Smooth muscle cell (in vitro differentiated cells): Measurements from ENCODE around the gene ADCY5. TPM values are rescaled to one million over a fixed set of nuclear protein-coding genes. Genes with fewer than 3 reads are reported as not detected.

ENCODE experiments used
- DNase-seq: peaks from one replicate; lab custom pipeline; 2025; ENCODE audit not compliant: unreplicated experiment; lab: John Stamatoyannopoulos, UW
- H2AFZ ChIP-seq: fragments of 200-600 bp; sonication (generic); 2 replicates; pipeline ENCODE4 v1.6.0; 2016; ENCODE audit warnings: antibody characterized with exemption, low read depth, mild to moderate bottlenecking
- H3F3A ChIP-seq: fragments of 200-600 bp; sonication (generic); 2 replicates; pipeline ENCODE4 v1.6.0; 2017; ENCODE audit warnings: antibody characterized with exemption, low read depth
- H3K27ac ChIP-seq: fragments of 200-600 bp; sonication (generic); 2 replicates; pipeline ENCODE4 v1.5.1; 2016; ENCODE audit warnings: low read depth, mild to moderate bottlenecking
- H3K27me3 ChIP-seq: fragments of 200-600 bp; sonication (generic); 2 replicates; pipeline ENCODE4 v1.6.1; 2016; ENCODE audit warnings: low read depth, mild to moderate bottlenecking
- H3K36me3 ChIP-seq: fragments of 200-600 bp; sonication (generic); 2 replicates; pipeline ENCODE4 v1.5.1; 2016; ENCODE audit warnings: low read depth
- H3K4me1 ChIP-seq: fragments of 200-600 bp; sonication (generic); 2 replicates; pipeline ENCODE4 v1.5.1; 2016; ENCODE audit warnings: low read depth
- H3K4me2 ChIP-seq: fragments of 200-600 bp; sonication (generic); 2 replicates; pipeline ENCODE4 v1.6.0; 2016; ENCODE audit warnings: mild to moderate bottlenecking
- H3K4me3 ChIP-seq: fragments of 200-600 bp; sonication (generic); 2 replicates; pipeline ENCODE4 v1.5.1; 2016; ENCODE audit warnings: mild to moderate bottlenecking
- H3K79me2 ChIP-seq: fragments of 200-600 bp; sonication (generic); 2 replicates; pipeline ENCODE4 v1.6.0; 2016; ENCODE audit warnings: low read depth, mild to moderate bottlenecking
- H3K9ac ChIP-seq: fragments of 200-600 bp; sonication (generic); 2 replicates; pipeline ENCODE4 v1.6.0; 2016; ENCODE audit warnings: low read depth
- H3K9me3 ChIP-seq: fragments of 200-600 bp; sonication (generic); replicated peaks from 2 replicates; pipeline ENCODE4 v1.5.1; 2016; ENCODE audit warnings: low read depth
- H4K20me1 ChIP-seq: fragments of 200-600 bp; sonication (generic); 2 replicates; pipeline ENCODE4 v1.6.0; 2016; ENCODE audit warnings: low read depth
- CTCF ChIP-seq: fragments of 200-600 bp; sonication (generic); IDR thresholded peaks from 2 replicates; pipeline ENCODE4 v1.5.1; 2017; ENCODE audit warnings: borderline replicate concordance, mild to moderate bottlenecking, antibody characterized with exemption; ENCODE audit not compliant: insufficient read depth, poor library complexity, severe bottlenecking
- WGBS: methylation state at CpG from one replicate; pipeline ENCODE4 v1.1.7; 2016; ENCODE audit warnings: low lambda C conversion rate; 5-methylcytosine and 5-hydroxymethylcytosine counted together
- polyA plus RNA-seq: library from polyadenylated mRNA; unstranded; fragments of >200 nt; fragmentation: Nextera tagmentation; extraction: Ambion mirVana; gene quantifications from 2 replicates; pipeline ENCODE4 v1.2.1, GENCODE V29; 2016
- total RNA-seq: library from RNA; depleted of rRNA; stranded (reverse); fragments of >200 nt; gene quantifications from 2 replicates; pipeline ENCODE4 v1.2.3, GENCODE V29; 2014

ADCY5 gene
- total and polyA plus RNA-seq, 2 experiments from 2014 or later = 0.50 to 0.58 TPM

GRCh38 chr3:123475786-123476185 is 26.9 kb upstream of the ADCY5 start:
- TF ChIP-seq CTCF = no peak
- WGBS = 82% methylated on average over 7 of the region's 7 CpGs
- H3K27me3 ChIP-seq = peaks cover 56% of the 10 kb centered on the region
- no peaks in the 10 kb centered on the region for H3F3A ChIP-seq
- no peaks in the 10 kb centered on the region for H3K79me2 ChIP-seq
- H3K27ac ChIP-seq = no peak overlapping the region
- no peak overlapping the region for H2AFZ ChIP-seq
- H3K9me3 ChIP-seq = no peaks in the 10 kb centered on the region
- H3K4me3 ChIP-seq = no peak overlapping the region
- DNase-seq = no peak
- H3K4me2 ChIP-seq = no peak overlapping the region
- H3K4me1 ChIP-seq = no peaks in the 10 kb centered on the region
- H4K20me1 ChIP-seq = no peaks in the 10 kb centered on the region
- no peaks in the 10 kb centered on the region for H3K36me3 ChIP-seq
- H3K9ac ChIP-seq = no peak overlapping the region

GRCh38 chr3:123471106-123471505 is 22.2 kb upstream of the ADCY5 start:
- Histone ChIP-seq H2AFZ (no peak overlapping the region), H3K9me3 (no peaks in the 10 kb centered on the region), H3K4me3 (no peak overlapping the region), H3K9ac (no peak overlapping the region), H3K4me1 (no peaks in the 10 kb centered on the region), H3K36me3 (no peaks in the 10 kb centered on the region), H3K79me2 (no peaks in the 10 kb centered on the region), H3K27ac (no peak overlapping the region), H3F3A (no peaks in the 10 kb centered on the region), H3K27me3 (peaks cover 50% of the 10 kb centered on the region), H3K4me2 (no peak overlapping the region), H4K20me1 (no peaks in the 10 kb centered on the region)
- WGBS = 89% methylated on average over 5 of the region's 5 CpGs
- no peak for DNase-seq
- TF ChIP-seq CTCF = no peak

DNA sequence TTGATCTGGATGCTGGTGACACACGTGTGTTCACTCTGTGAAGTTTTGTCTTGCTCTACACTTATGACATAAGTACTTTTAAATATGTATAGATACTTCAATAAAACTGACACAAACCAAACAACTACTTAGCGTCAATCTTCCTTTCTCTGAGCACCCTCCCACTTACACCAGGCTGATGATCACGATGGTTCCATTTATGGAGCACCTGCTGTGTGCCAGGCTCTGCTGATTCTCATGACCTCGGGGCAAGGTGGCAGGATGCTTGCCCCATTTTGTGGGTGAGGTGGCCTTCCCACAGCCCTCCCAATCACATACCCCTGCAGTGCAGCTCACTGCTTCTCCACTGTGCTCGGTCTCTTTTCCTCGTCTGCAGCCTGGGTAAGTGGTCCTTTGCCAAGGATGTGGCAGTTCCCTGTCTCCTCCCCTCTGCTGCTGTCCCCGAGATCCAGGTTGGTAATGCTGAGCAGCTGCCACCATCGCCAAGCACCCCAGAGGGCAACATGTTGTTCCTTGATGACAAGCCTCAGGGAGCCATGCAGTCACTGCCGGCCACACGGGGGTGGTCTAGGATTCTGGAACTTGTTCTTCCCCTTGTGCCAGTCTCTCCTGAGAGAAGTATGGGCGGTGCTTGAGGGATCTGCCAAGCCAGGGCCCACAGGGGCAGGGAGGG is 20.6 kb upstream of the ADCY5 start:
- H3K4me1 ChIP-seq = no peaks in the 10 kb centered on the region

More for the DNA sequence above, 20.6 kb upstream of the ADCY5 start:
- Histone ChIP-seq H4K20me1 (no peaks in the 10 kb centered on the region), H3K27me3 (peaks cover 43% of the 10 kb centered on the region), H3K9ac (no peak overlapping the region), H3F3A (no peaks in the 10 kb centered on the region), H3K27ac (no peak overlapping the region), H3K9me3 (no peaks in the 10 kb centered on the region), H3K79me2 (no peaks in the 10 kb centered on the region), H2AFZ (no peak overlapping the region), H3K4me3 (no peak overlapping the region), H3K4me2 (no peak overlapping the region), H3K36me3 (no peaks in the 10 kb centered on the region)
- WGBS = 82% methylated on average over 11 of the region's 11 CpGs
- TF ChIP-seq CTCF = no peak
- no peak for DNase-seq
